Activated naive CD8-positive, alpha-beta T cell treated with anti-CD3 and anti-CD28 coated beads, Interleukin-2, amount 10 ng/mL, durations not matched to agents 7 days and 5 days (primary cell): Measurements from ENCODE around the gene IRX2. TPM values are rescaled to one million over a fixed set of nuclear protein-coding genes. Genes with fewer than 3 reads are reported as not detected.

Source experiments
- ATAC-seq: fragments of 150-1000 bp; cut with Tn5 transposase; one replicate; pipeline ENCODE4 v1.10.0; 2021; ENCODE audit warnings: low read depth, moderate library complexity
- POLR2A ChIA-PET: fragments of 350-600 bp; sonication (Branson Sonifier 250); formaldehyde crosslinking; loops from one replicate; lab custom pipeline; 2021; ENCODE audit warnings: antibody characterized with exemption; lab: Charles Lee
- DNase-seq: peaks from one replicate; pipeline ENCODE4 v3.0.0; 2021
- H3K27ac Mint-ChIP-seq: one replicate; pipeline ENCODE4 v1.8.0; 2022; ENCODE audit warnings: mild to moderate bottlenecking, mixed read lengths
- H3K27me3 Mint-ChIP-seq: one replicate; pipeline ENCODE4 v1.8.0; 2022; ENCODE audit warnings: mild to moderate bottlenecking, moderate library complexity, mixed read lengths
- H3K36me3 Mint-ChIP-seq: one replicate; pipeline ENCODE4 v1.8.0; 2021; ENCODE audit warnings: mild to moderate bottlenecking, mixed read lengths
- H3K4me1 Mint-ChIP-seq: one replicate; pipeline ENCODE4 v1.8.0; 2021; ENCODE audit warnings: mixed read lengths
- H3K4me3 Mint-ChIP-seq: one replicate; pipeline ENCODE4 v1.8.0; 2022; ENCODE audit warnings: mild to moderate bottlenecking, moderate library complexity, mixed read lengths
- H3K9me3 Mint-ChIP-seq: one replicate; pipeline ENCODE4 v1.8.0; 2021; ENCODE audit warnings: mixed read lengths
- total RNA-seq, 2 experiments: library from RNA; stranded (reverse); gene quantifications; one replicate each; pipeline ENCODE4 v1.2.3, GENCODE V29; 2021

The IRX2 gene
- total RNA-seq, result not detected

- Mint-ChIP-seq H3K27me3 (peaks cover 56% of the 10 kb centered on the region), H3K27ac (peak within 1 kb of the TSS; percentile 66), H3K4me1 (peaks cover 10% of the 10 kb centered on the region), H3K9me3 (peaks cover 5% of the 10 kb centered on the region), H3K36me3 (peaks cover 8% of the 10 kb centered on the region), H3K4me3 (peak within 1 kb of the TSS; percentile 31)
- ATAC-seq, result no peak
- POLR2A ChIA-PET, result no interaction called here
- no peak for DNase-seq
Observed at GRCh38 chr5:2751592-2752021, at the start of gene IRX2. TSS of gene IRX2 (minus strand) at chr5:2751677. CDS start at chr5:2751413, 264 bp downstream.

DNA sequence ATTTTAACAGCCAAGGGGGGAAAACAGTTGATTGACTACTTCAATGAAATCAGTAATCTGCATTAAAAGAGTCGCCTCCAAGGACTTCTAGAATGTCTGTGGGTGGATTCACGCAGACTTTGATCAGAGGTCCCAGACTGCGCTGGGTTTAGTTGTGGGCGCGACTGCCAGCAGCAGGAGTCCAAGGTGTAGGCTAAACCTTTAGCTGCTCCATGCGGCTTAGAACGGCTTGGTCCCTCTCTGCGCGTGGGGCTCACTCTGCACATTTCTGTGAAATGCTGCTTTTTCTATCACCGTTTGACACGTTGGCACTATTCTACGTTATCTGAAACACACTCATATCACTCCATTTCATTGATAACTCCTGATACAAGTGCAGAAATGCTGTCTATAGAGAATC, 48.6 kb upstream of the IRX2 start:
- ATAC-seq, result no peak
- H3K4me1 Mint-ChIP-seq, result no peaks in the 10 kb centered on the region
- POLR2A ChIA-PET, result no interaction called here
- DNase-seq, result no peak
- H3K4me3 Mint-ChIP-seq, result no peak overlapping the region
- H3K36me3 Mint-ChIP-seq, result no peaks in the 10 kb centered on the region
- H3K27ac Mint-ChIP-seq, result no peak overlapping the region
- no peaks in the 10 kb centered on the region for H3K27me3 Mint-ChIP-seq
- H3K9me3 Mint-ChIP-seq, result no peaks in the 10 kb centered on the region

DNA sequence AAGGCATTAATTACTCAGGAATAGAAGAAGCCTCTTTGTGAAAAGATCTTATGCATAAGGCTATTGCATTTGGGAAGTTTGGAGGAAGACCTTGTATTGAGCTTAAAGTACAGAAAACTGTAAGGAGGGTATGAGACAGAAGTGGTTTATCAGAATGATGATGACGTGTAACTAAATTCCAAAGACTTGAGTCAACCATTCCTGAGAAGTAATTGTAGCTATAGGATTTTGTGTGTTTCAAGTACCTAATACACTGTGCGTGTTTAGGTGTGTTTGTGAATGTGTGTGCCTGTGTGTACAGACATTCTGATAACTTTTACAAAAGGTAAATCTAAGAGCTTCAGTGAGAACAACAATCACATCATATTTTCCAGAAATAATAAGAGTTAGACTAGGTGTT, 46.5 kb upstream of the IRX2 start:
- POLR2A ChIA-PET, result no interaction called here
- Mint-ChIP-seq H3K9me3 (peaks cover 2% of the 10 kb centered on the region), H3K4me1 (no peaks in the 10 kb centered on the region), H3K27me3 (peaks cover 3% of the 10 kb centered on the region), H3K36me3 (no peaks in the 10 kb centered on the region), H3K27ac (no peak overlapping the region), H3K4me3 (no peak overlapping the region)
- ATAC-seq (no peak), DNase-seq (no peak)

DNA sequence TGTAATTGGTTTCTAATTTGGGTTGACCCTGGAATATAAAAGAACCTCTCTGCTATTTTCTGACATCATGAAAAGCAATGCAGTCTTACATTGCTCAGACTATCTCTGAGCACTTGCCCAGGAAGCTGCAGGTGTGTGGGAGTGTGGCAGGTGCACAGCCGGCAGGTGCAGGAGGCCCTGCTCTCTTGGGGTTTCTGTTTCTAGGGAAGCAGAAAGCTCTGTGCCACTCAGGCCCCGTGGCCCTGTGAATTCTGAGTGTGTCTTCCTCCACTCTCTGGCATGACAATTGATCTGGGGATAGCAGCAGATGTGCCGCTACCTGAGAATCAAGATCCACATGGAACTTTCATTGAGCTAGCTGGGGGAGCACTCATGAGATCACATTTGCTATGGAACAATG, 45.7 kb upstream of the IRX2 start:
- peaks cover 2% of the 10 kb centered on the region for H3K9me3 Mint-ChIP-seq
- no peak overlapping the region for H3K4me3 Mint-ChIP-seq
- H3K27me3 Mint-ChIP-seq, result peaks cover 3% of the 10 kb centered on the region

GRCh38 chr5:2783223-2783622, 31.7 kb upstream of the IRX2 start:
- Mint-ChIP-seq H3K36me3 (no peaks in the 10 kb centered on the region), H3K27ac (no peak overlapping the region), H3K4me3 (no peak overlapping the region), H3K27me3 (no peaks in the 10 kb centered on the region), H3K9me3 (no peaks in the 10 kb centered on the region), H3K4me1 (no peaks in the 10 kb centered on the region)
- no peak for DNase-seq
- no peak for ATAC-seq
- POLR2A ChIA-PET, result no interaction called here

More for the DNA sequence above, 45.7 kb upstream of the IRX2 start:
- ATAC-seq (no peak), DNase-seq (no peak)
- POLR2A ChIA-PET, result no interaction called here
- no peaks in the 10 kb centered on the region for H3K4me1 Mint-ChIP-seq
- no peaks in the 10 kb centered on the region for H3K36me3 Mint-ChIP-seq
- no peak overlapping the region for H3K27ac Mint-ChIP-seq

GRCh38 chr5:2782658-2783057, 31.2 kb upstream of the IRX2 start:
- H3K36me3 Mint-ChIP-seq, result no peaks in the 10 kb centered on the region

DNA sequence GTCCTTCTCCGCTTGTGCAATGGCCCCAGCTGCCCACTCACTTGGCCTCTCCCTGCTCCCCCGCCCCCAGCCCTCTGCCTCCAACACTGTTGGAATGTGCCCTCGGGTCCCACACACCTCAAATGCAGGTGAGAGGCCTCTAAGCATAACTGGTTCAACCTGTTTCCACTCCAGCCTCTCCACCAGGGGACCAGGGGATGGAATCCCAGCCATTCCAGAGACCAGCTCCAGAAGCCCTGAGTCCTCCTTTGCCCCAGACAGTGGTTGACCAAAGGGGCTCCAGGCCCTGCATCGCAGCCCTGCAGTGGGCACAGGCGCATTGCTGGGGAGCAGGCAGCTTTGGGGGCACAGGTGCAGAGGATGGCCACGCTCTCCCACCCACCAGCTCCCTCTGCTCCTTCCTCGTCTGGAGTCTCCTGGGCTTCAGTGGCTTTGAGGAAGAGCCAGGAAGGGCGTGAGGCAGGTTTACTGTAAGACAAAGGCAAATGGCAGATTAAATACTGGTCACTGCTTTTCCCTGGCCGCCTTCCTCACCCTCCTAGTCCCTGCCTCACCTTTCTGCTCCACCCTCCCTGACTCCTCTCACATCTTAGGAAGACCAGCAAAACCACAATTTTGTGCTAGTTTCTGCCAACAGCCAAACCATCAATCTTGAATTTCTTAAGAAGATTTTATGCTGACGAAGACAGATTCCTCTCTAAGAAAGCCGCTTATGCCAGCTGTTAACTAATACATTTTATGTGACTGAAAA, 29.1 kb upstream of the IRX2 start:
- H3K27ac Mint-ChIP-seq, result no peak overlapping the region
- ATAC-seq (no peak), DNase-seq (no peak)
- POLR2A ChIA-PET, result no interaction called here
- H3K27me3 Mint-ChIP-seq, result no peaks in the 10 kb centered on the region
- no peaks in the 10 kb centered on the region for H3K4me1 Mint-ChIP-seq
- H3K4me3 Mint-ChIP-seq, result no peak overlapping the region
- no peaks in the 10 kb centered on the region for H3K36me3 Mint-ChIP-seq
- H3K9me3 Mint-ChIP-seq, result no peaks in the 10 kb centered on the region

More at GRCh38 chr5:2782658-2783057, 31.2 kb upstream of the IRX2 start:
- no peak overlapping the region for H3K4me3 Mint-ChIP-seq
- no peak overlapping the region for H3K27ac Mint-ChIP-seq
- no peak for ATAC-seq
- POLR2A ChIA-PET, result no interaction called here
- no peaks in the 10 kb centered on the region for H3K27me3 Mint-ChIP-seq
- no peak for DNase-seq
- no peaks in the 10 kb centered on the region for H3K4me1 Mint-ChIP-seq
- H3K9me3 Mint-ChIP-seq, result no peaks in the 10 kb centered on the region

DNA sequence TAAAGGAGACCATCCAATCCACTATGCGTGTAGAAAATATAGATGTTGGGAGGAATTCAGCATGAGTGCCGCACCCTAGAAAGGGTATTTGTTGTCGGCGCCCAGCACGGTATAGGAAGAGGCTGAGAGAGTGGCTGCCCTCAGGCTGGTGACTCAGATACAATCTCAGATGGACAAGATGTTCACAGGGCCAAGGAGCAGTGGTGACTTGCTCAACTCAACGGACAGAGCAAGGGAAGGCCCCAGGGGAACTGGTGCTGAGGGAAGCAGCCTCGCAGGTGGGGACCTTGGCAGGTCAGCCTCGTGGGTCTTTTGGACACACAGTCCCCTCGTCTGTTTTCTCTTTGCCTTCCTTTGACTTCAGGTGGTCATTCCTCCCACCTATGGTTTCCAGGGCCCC, 28.0 kb upstream of the IRX2 start:
- no peaks in the 10 kb centered on the region for H3K4me1 Mint-ChIP-seq
- no peak overlapping the region for H3K4me3 Mint-ChIP-seq
- ATAC-seq (no peak), DNase-seq (no peak)
- no peaks in the 10 kb centered on the region for H3K9me3 Mint-ChIP-seq
- H3K36me3 Mint-ChIP-seq, result no peaks in the 10 kb centered on the region
- POLR2A ChIA-PET, result no interaction called here
- H3K27me3 Mint-ChIP-seq, result no peaks in the 10 kb centered on the region
- H3K27ac Mint-ChIP-seq, result no peak overlapping the region

DNA sequence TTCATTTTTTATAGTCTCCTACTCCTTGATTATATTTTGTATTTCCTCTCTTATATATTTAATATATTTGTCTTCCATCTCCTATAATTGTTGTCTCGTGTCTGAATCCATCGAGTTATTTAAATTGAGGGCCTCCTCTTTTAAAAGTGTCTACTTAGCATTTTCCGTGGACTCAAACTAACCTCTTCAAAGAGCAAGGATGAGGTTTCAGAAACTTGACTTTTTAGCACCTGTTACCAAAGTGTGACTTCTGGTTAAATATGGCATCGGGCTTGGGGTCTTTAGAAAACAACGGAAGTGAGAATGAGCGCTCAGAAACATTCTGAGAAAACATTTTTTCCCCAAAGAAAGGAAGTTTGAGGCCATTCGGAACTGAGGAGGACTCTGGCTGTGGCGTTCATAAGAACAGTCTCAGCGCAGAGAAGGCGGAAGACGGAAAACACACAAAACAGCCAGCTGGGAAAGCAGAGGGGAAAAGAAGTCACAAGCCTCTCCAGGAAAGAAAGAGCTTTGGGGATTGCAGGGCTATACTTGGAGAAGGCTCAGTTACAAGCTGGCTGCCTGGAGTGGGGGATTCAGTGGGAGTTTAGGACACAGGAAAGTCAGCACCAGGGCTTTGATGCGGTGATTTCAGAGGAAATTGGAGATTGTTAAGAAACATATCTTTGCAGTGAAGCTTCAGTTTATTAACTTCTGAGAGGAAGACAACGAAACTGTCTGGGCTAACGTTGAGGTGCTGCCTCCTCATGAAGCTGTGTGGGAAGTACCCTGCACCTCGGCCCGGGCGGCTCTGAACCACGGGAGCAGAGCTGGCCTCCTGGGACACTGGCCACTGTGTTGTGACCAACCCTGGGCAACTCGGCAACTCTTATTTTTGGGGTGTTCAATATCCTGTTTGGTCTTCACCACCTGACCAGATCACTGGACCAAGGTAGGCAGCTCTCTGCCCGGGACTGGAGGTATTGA, 25.1 kb upstream of the IRX2 start:
- Mint-ChIP-seq H3K4me3 (no peak overlapping the region), H3K27ac (no peak overlapping the region), H3K36me3 (no peaks in the 10 kb centered on the region), H3K27me3 (no peaks in the 10 kb centered on the region), H3K4me1 (no peaks in the 10 kb centered on the region), H3K9me3 (no peaks in the 10 kb centered on the region)
- DNase-seq (no peak), ATAC-seq (no peak)
- POLR2A ChIA-PET, result no interaction called here

DNA sequence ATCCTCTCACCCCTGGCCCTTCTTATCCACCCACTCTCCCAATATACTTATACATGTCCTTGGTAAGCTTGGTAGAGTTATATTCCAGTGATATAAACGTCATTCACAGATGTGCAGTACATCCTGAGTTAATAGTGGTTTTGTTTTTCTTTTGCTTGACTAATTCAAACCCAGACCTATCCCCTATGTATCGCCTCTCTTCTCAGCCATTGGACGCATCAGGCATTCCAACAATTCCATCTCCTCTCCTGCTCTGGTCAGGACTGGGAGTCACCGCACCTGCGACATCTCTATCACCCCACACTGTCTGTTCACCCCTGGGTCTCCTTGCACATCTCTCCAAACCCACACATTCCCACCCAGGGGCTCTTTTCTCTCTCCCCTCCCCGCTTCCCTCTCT, 21.9 kb upstream of the IRX2 start:
- H3K27me3 Mint-ChIP-seq, result no peaks in the 10 kb centered on the region
- POLR2A ChIA-PET, result no interaction called here
- H3K4me1 Mint-ChIP-seq, result no peaks in the 10 kb centered on the region
- ATAC-seq, result no peak
- H3K27ac Mint-ChIP-seq, result no peak overlapping the region
- DNase-seq, result no peak
- H3K36me3 Mint-ChIP-seq, result no peaks in the 10 kb centered on the region
- no peaks in the 10 kb centered on the region for H3K9me3 Mint-ChIP-seq
- no peak overlapping the region for H3K4me3 Mint-ChIP-seq

GRCh38 chr5:2767089-2767488, 15.6 kb upstream of the IRX2 start:
- Mint-ChIP-seq H3K9me3 (no peaks in the 10 kb centered on the region), H3K4me3 (no peak overlapping the region), H3K27ac (no peak overlapping the region), H3K36me3 (no peaks in the 10 kb centered on the region), H3K4me1 (no peaks in the 10 kb centered on the region), H3K27me3 (peaks cover under 1% of the 10 kb centered on the region)
- DNase-seq (no peak), ATAC-seq (no peak)
- POLR2A ChIA-PET, result no interaction called here

- no peak overlapping the region for H3K27ac Mint-ChIP-seq
- H3K4me3 Mint-ChIP-seq, result no peak overlapping the region
- DNase-seq (no peak), ATAC-seq (no peak)
- H3K27me3 Mint-ChIP-seq, result peaks cover 3% of the 10 kb centered on the region
- no peaks in the 10 kb centered on the region for H3K4me1 Mint-ChIP-seq
- no peaks in the 10 kb centered on the region for H3K9me3 Mint-ChIP-seq
- H3K36me3 Mint-ChIP-seq, result no peaks in the 10 kb centered on the region
- POLR2A ChIA-PET, result no interaction called here
Observed at GRCh38 chr5:2764581-2764980, 13.1 kb upstream of the IRX2 start.

GRCh38 chr5:2763533-2763794, 12.0 kb upstream of the IRX2 start:
- DNase-seq, result no peak
- H3K36me3 Mint-ChIP-seq, result no peaks in the 10 kb centered on the region
- H3K4me1 Mint-ChIP-seq, result no peaks in the 10 kb centered on the region
- H3K27me3 Mint-ChIP-seq, result peaks cover 5% of the 10 kb centered on the region
- H3K27ac Mint-ChIP-seq, result no peak overlapping the region
- H3K9me3 Mint-ChIP-seq, result no peaks in the 10 kb centered on the region
- POLR2A ChIA-PET, result no interaction called here
- no peak for ATAC-seq
- H3K4me3 Mint-ChIP-seq, result no peak overlapping the region
